ENCODE data around the gene ZNF157.
"Not testable (repeated sequence)": the region's sequence is repeated elsewhere in the genome, so short reads cannot be mapped to it uniquely, and the experiment has no call there.

ZNF157 gene

GRCh38 chrX:47370278-47370677 is at the start of gene ZNF157:
Gene ZNF157, plus strand, starts transcription at chrX:47370578. Its CDS starts 91 bp downstream, at chrX:47370669.
- no peak for DNase-seq

DNA sequence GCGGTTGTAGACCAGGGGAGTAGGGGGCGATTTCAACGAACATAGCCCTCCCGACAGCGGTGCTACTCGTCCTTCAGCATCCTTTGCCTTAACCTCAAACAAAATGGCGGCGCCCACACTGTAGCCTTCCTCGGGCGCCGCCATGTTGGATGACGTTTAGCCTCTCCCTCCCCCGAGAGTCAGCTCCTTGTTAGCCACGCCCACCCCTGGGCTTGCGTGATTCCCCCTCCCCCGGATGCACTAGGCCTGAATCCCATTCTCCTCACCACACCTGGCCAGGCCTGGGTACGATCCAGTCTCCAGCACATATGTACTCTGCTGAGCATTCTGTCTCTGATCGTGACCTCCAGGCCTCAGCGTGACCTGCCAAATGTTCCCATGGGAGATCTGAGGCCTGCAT is 49.0 kb upstream of the ZNF157 start:
- DNase-seq = peak; percentile 3

GRCh38 chrX:47321823-47322371 is 48.5 kb upstream of the ZNF157 start:
- DNase-seq = no peak

DNA sequence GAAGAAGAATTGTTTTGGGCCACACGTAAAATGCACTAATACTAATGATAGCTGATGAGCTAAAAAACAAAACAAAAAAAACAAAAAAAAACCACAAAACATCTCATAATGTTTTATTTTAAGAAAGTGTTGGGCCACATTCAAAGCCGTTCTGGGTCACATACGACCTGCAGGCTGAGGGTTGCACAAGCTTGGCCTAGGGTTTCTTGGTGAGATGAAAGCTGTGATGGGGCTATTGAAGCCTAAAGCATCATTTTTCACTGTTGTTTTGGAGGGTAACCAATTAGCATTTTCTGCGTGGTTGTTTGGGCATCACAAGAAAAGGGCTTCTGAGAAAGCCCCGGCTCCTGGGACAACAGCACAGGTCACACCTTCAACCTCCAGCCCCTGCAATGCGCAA is 42.5 kb upstream of the ZNF157 start:
- no peak for DNase-seq

DNA sequence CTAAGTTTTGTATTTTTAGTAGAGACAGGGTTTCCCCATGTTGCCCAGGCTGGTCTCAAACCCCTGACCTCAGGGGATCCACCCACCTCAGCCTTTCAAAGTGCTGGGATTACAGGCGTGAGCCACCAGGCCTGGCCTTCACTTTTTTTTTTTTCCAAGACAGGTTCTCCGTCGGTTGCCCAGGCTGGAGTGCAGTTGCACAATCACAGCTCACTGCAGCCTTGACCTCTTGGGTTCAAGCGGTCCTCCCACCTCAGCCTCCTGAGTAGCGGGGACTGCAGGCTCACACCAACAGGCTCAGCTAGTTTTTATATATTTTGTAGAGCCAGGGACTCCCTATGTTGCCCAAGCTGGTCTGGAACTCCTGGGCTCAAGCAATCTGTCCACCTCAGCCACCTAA is 37.6 kb upstream of the ZNF157 start:
- not testable (repeated sequence) for DNase-seq

DNA sequence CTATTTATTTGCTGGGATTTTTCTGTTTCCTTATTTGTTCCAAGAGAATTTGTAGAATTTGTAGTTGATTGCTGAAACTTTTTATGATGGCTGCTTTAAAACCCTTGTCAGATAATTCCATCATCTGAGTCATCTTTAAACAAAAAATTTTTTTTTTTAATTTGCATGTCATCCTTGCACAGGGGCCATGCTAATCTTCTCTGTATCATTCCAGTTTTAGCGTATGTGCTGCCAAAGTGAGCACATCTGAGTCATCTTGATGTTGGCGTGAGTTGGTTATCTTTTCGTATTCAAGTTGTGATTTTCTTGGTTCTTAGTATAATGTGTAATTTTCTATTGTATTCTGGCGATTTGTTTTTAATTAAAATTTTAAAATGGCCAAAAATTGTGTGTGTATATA is 18.7 kb upstream of the ZNF157 start:
- DNase-seq = no peak

- no peak for DNase-seq
Observed at GRCh38 chrX:47358387-47359065, 11.9 kb upstream of the ZNF157 start.

DNA sequence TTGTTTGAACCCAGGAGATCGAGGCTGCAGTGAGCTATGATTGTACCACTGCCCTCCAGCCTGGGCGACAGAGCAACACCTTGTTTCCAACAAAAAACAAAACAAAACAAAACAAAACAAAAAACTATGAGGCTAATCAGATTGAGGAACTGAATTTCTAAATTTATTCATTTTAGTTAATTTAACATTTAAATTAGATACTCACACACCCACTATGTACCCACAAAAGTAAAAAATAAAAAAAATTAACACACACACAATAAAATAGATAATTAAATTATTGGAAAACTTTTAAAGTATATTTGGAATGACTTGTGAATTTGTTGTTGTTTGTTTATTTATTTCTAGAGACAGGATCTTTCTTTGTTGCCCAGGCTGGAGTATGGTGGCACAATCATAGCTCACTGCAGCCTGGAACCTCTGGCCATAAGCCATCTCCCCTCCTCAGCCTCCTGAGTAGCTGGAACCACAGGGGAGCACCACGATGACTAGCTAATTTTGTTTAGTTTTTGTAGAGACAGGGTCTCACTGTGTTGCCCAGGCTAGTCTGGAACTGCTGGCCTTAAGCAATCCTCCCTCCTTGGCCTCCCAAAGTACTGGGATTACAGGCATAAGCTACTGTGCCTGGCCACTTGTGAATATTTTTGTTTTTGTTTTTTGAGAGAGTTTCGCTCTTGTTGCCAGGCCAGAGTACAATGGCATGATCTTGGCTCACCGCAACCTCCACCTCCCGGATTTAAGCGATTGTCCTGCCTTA is 9.8 kb upstream of the ZNF157 start:
- DNase-seq = no peak

- peak; percentile 91 for DNase-seq
Observed at GRCh38 chrX:47361538-47362511, 8.6 kb upstream of the ZNF157 start.

GRCh38 chrX:47366041-47366722 is 4.2 kb upstream of the ZNF157 start:
- DNase-seq = peak; percentile 86

DNA sequence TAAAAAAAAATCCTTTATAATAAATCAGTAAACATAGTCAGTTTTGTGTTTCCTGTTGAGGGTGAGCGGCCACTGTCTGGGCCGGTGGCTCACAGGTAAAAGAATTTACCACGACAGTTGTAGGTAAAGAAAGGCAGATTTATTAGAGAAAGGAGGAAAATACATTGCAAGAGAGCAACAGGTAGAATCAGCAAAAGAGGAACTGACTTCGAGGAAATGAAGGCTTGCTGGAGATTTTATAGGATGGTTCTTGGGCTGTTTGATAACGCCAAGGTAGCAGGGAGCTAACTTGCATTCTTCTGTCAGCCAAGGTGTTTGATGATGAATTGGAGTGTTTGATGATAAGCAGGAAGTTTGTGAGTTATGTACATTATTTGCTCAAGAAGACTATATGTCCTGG is 2.8 kb downstream of the ZNF157 start:
- DNase-seq = no peak

- DNase-seq = no peak
Observed at GRCh38 chrX:47380268-47380667, 9.9 kb downstream of the ZNF157 start.

DNA sequence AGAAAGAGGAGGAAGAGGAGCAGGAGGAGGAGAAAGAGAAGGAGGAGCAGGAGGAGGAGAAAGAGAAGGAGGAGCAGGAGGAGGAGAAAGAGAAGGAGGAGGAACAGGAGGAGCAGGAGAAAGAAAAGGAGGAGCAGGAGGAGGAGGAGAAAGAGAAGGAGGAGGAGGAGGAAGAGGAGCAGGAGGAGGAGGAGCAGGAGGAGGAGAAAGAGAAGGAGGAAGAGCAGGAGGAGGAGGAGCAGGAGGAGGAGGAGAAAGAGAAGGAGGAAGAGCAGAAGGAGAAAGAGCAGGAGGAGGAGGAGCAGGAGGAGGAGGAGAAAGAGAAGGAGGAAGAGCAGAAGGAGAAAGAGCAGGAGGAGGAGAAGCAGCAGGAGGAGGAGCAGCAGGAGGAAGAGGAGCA is 10.5 kb downstream of the ZNF157 start:
- DNase-seq = not testable (repeated sequence)

- peak; percentile 76 for DNase-seq
Observed at GRCh38 chrX:47384502-47384901, 14.1 kb downstream of the ZNF157 start.

- no peak for DNase-seq
Observed at GRCh38 chrX:47390780-47391179, 20.4 kb downstream of the ZNF157 start.

- DNase-seq = no peak
Observed at GRCh38 chrX:47413179-47413594, 42.8 kb downstream of the ZNF157 start.

DNA sequence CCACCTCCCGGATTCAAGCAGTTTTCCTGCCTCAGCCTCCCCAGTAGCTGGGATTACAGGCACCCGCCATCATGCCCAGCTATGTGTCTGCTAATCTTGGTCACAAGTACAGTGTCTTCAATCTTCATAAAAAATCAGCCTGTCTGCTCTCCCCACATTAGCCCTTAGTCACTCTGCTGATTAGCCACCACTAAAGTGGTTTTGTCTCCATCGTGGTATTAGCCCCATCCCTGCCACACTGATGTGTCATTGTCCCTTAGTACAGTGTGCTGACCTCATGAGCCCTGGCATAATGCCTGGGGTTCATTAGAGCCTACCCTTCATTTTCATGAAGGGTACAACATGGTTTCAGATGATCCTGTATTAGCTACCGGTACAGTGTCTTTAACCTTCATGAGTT is 49.9 kb downstream of the ZNF157 start:
- DNase-seq = no peak

DNA sequence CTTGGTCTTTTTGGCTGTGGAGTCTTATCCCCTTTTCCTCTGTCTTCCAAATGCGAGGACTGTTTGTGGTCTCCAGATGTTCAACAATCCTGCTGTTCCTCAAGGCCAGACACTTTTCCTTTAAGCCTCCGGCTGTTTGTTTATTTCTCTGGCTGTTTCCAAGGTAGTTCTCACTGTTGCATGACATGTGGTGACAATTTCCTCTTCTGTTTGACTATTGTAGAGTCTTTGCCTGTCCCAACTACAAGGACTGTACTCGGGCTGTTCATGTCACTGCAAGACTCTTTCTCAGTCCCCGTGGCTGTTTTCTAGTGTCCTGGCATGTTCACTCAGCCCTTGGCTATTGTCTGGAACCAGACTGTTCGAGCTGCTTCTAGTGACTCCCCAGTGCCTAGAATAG is 50.6 kb downstream of the ZNF157 start:
- no peak for DNase-seq

GRCh38 chrX:47422444-47422843 is 52.1 kb downstream of the ZNF157 start:
- no peak for DNase-seq

- no peak for DNase-seq
Observed at GRCh38 chrX:47430925-47431324, 60.5 kb downstream of the ZNF157 start.

DNA sequence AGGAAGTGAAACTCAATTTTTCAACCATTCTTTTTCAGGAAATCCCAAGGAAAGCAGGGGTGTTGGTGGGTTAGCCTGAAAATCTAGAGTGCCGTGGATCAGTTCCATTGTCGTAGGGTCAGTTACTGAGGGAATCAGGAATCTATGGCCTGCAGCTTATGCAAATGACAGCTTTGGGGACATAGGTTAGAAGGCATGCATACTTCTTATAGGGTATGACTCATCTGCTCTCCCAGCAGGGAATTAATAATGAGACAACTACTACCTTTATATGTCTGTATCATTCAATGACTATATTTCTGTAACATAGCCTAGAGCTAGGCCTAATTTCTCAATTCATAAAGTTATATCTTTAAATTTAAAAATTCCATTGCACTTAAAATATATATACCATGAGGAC is 76.1 kb downstream of the ZNF157 start:
- DNase-seq = no peak

GRCh38 chrX:47446971-47447370 is 76.6 kb downstream of the ZNF157 start:
- no peak for DNase-seq

Data from NCI-H1105 treated with DMSO at 0.1 percent for 48 hours (cell line).